GM19438 (cell line): ENCODE measurements around the gene OSGIN1.

Source experiments
- ATAC-seq: cut with Tn5 transposase; IDR thresholded peaks from one replicate; pipeline ENCODE4 v1.9.1; 2021; ENCODE audit warnings: low read depth; ENCODE audit not compliant: unreplicated experiment

The OSGIN1 gene

GRCh38 chr16:83969771-83970429 is 16.9 kb downstream of the OSGIN1 start:
- ATAC-seq = no peak

DNA sequence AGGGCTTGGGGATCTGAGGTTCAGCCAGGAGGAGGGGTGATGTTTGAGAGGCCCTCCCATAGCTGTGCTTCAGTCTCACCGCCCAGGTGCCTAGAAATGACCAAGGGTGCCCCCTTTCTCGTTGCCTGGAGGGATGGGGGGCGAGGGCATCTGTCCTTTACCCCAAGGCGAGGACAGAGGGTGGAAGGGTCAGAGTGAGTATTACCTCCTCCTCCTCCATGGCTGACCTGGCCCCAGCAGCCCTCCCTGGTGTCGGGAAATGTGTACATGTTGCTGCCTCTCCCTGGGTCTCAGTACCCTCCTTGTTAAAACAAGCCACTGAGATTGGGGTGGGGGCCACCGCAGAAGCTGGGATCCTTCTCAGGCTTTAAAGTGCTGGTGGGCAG is 17.4 kb downstream of the OSGIN1 start:
- no peak for ATAC-seq

DNA sequence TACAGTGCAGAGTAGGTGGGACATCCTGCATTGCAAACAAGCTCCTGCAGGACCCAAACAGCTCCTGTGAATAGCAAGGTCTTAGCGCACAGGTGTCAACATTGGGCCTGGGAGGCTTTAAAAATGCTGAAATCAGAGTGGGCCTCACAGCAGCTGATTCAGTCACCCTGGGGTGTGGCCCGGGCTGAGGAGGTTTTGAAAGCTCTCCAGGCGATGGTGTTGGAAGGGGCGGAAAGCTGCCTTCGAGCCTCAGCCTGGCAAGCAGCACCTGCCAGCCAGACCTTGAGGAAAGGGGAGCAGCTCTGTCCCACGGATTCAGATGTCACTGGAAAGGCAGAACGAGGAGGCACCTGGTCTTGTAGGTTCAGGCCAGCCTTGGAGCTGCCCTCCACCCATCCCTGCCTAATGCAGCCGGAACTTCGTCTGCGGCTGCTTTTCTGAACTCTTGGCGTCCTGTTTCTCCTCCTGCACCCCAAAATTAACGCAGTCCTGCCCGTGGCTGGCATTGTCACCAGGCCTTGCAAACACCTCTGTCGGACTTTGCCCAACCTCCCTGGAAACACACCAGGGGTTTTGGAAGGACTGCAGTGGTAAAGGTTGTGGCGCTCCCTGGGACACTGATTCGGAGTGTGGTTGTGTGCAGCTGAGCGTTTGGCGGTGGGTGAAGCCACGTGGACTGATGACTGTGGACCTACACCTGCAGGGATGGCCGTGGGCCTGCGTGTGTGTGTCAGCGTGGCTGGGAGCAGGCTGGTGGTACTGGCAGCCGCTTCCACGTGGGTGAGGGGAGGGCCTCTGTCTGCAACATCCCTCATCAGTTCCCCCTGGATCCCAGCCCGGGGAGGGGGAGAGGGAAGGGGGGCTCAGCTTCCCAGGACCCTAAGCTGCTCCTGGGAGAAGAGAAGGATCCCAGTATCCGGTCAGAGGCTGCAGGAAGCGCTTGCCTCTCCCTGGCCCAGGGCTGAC is 18.4 kb downstream of the OSGIN1 start:
- no peak for ATAC-seq

GRCh38 chr16:83972256-83973008 is 19.4 kb downstream of the OSGIN1 start:
- no peak for ATAC-seq

GRCh38 chr16:83973077-83973476 is 20.0 kb downstream of the OSGIN1 start:
- ATAC-seq = no peak

GRCh38 chr16:83973581-83974385 is 20.7 kb downstream of the OSGIN1 start:
- no peak for ATAC-seq

DNA sequence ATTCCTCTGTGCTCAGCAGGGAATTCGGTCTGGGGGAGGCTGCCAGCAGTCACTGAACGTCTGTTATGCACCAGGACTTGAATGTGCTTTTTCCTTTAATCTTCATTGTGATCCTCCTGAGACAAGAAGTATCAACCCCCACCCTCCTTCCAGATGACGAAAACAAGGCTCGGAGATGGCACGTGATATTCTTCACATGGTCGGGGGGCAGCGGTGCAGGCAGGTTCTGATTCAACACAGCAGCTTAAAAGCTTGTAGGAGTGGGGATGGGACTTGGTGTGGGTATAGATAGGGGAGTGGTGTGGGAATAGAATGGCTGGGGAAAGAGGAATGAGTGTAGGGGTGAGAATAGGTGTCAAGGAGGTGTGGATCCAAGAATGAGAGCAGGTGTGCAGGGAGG is 21.4 kb downstream of the OSGIN1 start:
- no peak for ATAC-seq

DNA sequence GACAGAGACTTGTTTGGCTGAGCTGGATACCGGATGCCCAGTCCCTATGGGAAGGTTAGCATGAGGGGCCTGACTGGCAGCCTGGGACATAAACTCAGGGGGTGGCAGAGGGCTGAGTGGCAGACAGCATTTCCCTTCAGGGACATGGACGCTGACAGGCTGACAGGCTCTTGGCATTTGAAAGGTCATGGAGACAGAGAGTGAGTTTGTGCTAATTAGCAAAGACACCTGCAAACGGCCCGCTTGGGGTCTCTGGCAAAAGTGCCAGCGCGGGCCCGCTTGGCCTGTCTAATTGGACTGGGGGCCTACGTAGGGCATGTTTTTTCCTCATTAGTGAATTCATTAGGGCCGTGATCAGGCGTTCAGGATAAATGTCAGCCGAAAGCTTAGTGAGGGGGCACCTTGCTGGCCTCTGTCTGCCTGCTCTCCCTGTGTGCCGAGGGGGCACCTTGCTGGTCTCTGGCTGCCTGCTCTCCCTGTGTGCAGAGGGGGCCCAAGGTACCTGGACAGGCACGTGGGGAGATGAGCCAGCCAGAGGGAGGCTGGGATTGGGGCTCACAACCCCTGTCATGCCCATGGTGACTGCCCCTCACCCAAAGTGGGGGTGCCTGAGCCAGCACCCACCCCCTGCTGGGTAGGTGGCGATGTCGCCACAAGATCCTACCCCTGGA is 22.7 kb downstream of the OSGIN1 start:
- no peak for ATAC-seq

DNA sequence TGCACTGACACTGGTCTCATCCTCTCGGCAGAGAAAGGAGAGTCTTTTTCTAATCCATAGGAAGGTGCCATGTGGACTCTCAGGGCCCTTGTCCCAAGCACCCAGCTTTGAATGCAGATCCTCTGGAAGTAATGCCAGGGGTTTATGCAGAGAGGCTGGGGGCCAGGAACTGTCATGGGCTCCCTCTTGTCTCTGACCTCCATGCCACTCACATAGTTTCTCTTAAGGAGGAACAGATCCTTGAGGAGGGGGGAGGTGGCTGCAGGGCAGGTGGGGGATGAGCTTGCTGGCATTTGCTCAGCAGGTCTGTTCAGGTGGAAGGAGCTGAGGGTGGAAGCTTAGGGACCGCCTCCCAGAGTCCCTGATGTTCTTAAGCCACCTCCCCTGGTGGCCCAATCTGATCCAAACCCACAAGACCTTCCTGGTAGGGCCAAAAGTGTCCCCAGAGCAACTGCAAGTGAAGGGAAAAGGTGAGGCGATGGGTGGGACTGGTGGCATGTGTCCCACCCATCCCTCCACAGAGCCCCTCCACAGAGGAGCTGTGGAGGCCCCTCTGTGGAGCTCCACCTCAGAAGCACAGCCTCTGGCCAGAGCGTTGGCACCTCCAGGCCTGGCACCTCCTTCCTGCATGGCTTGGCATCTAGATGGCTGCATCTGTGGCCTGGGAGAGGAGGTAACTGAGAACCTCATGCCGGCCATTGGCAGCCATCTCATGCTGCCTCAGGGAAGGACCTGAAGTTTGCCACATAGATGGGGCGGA is 24.2 kb downstream of the OSGIN1 start:
- ATAC-seq = no peak

DNA sequence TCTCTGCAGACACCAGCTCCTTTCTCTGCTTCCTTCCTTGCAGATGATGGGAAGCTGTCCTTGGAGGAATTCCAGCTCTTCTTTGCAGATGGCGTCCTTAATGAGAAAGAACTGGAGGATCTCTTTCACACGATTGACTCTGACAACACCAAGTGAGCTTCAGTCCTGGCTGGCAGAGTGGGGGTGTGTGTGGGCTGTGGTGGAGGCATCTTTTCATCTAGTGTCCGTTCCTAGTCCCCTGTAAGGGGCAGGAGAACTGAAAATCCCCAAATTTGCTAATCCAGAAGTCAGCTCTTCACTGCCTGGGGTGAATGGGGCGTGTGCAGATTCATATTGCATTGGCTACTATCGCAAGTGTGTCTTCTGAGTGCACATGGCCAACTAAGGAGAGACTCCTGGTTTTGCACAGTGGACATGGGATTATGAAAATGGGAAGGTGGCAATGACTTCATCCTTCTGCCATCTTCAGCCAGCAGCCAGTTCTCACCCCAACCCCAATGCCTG is 25.4 kb downstream of the OSGIN1 start:
- no peak for ATAC-seq

- ATAC-seq = no peak
These were observed 26.4 kb downstream of the OSGIN1 start for GRCh38 chr16:83979441-83979840.

GRCh38 chr16:83980794-83981193 is 27.8 kb downstream of the OSGIN1 start:
- ATAC-seq = no peak

- ATAC-seq = no peak
These were observed 28.8 kb downstream of the OSGIN1 start for GRCh38 chr16:83981799-83982198.

GRCh38 chr16:83983491-83983890 is 30.5 kb downstream of the OSGIN1 start:
- no peak for ATAC-seq

DNA sequence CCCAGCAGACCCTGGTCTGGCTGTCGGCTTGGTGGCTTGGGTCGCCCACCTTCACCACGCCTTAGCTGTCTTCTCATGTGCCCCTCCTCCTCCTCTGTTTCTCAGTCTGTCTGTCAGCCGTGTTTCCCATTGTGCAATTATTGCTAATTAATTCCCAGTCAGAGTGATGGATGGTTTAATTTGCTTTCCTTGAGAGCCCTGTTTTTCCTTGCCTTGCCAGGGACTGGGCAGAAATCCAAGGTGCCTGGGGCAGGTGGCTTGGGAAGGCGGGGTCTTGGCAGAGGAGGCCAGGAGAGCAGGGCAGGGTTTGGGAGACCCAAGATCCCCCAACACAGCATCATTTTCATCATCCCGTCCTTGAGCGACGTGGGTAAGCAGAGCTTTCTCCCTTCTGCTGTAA is 36.3 kb downstream of the OSGIN1 start:
- no peak for ATAC-seq

DNA sequence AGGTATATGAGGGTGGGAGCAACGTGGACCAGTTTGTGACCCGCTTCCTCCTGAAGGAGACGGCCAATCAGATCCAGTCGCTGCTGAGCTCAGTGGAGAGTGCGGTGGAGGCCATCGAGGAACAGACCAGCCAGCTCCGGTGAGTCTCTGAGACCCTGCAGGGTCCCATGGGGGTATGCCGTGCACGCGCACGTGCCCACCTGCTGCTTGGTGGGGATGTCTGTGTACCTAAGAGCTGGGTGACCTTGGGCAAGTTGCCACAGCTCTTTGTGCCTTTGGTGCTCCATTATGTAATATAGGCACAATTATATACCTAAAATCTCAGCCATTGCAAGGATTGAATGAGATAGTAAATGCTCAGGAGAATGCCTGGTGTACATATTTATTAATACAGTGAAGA is 37.5 kb downstream of the OSGIN1 start:
- ATAC-seq = no peak

DNA sequence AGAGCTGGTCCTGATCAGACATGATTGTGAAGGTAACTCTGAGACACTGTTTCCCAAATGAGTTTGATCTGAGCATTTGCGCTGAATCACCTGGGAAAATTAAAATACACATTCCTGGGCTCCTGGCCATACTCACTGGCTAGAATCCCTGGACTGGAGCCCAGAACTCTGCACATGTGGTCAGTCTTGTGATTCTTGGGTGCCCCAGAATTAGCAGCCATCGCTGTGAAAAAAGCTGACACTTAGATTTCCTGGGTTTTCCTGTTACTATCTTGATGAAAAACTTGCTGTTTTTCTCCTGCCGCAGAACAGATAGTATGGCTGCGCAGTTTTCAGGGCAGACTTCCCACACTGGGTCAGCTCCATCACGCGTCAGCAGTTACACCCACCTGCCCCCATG is 39.6 kb downstream of the OSGIN1 start:
- ATAC-seq = no peak

- ATAC-seq = no peak
These were observed 41.0 kb downstream of the OSGIN1 start for GRCh38 chr16:83994087-83994486.

GRCh38 chr16:83994703-83995102 is 41.7 kb downstream of the OSGIN1 start:
- no peak for ATAC-seq
